CD4-positive, alpha-beta T cell treated with Interleukin-21 for 1 hour (primary cell): ENCODE data around the gene PACRG.
"Not testable (repeated sequence)": the region's sequence is repeated elsewhere in the genome, so short reads cannot be mapped to it uniquely, and the experiment has no call there.

Source experiments
- DNase-seq: peaks from one replicate; pipeline ENCODE4 v3.0.0-alpha.2; 2020

The PACRG gene

DNA sequence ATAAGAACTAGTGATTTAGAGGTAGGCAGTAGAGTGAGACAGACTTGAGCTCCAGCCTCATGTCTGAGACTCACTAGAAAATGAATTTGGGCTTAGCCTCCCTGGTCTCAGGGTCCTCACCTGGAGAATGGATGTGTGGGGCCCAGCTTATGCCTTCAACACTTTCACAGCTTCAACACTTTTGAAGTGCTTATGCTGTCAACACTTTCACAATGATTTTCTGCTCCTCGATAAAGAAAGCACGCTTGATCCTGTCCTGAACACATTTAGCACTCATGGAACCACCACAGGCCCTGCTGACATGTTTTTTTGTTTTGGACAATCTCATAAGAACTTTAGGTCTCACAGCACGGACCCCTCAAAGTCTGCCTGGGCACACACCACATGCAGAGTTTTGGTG, 229.3 kb downstream of the PACRG start:
- DNase-seq, result no peak

GRCh38 chr6:162960679-162961457, 233.1 kb downstream of the PACRG start:
- no peak for DNase-seq

GRCh38 chr6:162962093-162962492, 234.3 kb downstream of the PACRG start:
- no peak for DNase-seq

- DNase-seq, result no peak
These were observed 236.1 kb downstream of the PACRG start for GRCh38 chr6:162963861-162964260.

- no peak for DNase-seq
These were observed 236.8 kb downstream of the PACRG start for GRCh38 chr6:162964488-162965140.

DNA sequence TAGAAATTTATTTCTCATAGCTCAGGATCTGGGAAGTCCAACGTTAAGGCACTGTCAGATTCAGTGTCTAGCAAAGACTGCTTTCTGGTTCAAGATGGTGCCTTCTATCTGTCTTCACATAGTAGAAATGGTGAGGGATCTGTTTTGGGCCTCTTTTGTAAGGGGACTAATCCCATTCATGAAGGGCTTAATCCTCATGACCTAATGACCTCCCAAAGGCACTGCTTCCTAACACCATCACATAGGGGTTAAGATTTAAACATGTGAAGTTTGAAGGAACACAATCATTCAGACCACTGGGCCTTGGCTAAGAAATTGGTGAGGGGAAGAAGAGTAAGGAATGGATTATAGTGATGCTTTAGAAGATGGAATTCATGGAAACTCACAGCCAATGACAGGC, 237.6 kb downstream of the PACRG start:
- DNase-seq, result no peak

DNA sequence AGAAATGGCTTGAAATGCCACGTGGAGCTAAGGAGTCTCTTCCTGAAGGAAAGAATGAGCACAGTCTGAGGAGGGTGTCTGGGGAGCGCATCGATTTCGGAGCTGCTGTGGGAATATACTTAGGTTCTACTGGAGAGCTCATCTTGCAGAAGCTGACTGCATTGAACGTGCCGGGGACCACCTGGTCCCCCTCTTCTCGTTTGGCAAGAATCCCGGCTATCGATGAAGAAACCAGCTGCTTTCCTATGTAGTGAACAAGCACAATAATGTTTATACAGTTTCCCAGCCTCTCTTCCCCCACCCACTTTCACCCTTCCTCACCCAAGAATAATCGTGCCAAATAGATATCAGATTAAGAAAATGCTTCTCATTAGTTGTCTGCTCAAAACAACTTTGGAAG, 242.5 kb downstream of the PACRG start:
- no peak for DNase-seq

- DNase-seq, result no peak
These were observed 243.6 kb downstream of the PACRG start for GRCh38 chr6:162971356-162971755.

GRCh38 chr6:162973151-162973872, 245.5 kb downstream of the PACRG start:
- no peak for DNase-seq

- no peak for DNase-seq
These were observed 246.2 kb downstream of the PACRG start for GRCh38 chr6:162973980-162974379.

DNA sequence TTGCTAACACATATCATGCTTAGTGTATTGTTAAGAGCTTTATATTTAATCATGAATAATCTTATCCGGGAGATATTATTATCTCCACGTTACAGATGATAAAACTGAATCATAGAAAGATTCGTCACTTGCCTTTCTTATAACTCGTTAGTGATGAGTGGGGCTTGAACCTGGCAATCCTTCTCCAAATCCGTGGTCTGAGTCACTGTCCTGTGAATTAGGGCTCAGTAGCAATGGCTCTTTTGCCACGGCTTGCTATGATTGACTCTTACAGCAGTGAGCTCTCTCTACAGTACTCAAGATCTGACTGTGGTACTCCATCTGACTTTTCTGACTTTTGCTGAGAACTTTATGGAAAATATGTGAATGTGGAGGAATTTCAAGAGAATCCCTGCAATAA, 246.9 kb downstream of the PACRG start:
- DNase-seq, result no peak

GRCh38 chr6:162976141-162976540, 248.4 kb downstream of the PACRG start:
- DNase-seq, result no peak

- not testable (repeated sequence) for DNase-seq
These were observed 255.5 kb downstream of the PACRG start for GRCh38 chr6:162983234-162983633.

DNA sequence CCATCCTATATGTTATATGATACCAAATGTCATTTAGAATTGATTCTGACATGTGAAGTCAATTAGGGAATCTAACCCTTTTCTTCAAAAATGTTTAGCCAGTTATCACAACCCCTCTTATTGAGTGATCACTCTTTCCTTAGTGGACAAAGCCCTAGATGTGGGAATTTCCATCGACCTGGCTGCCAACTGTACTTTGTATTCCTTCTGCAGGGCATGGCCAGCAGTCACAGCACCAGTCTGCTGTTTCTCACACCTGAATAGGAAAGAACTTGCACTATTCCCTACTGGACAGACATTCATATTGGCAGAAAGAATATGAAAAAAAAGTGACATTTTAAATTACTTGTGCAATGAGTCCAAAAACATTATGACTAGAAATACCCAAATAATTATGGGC, 271.0 kb downstream of the PACRG start:
- no peak for DNase-seq

- DNase-seq, result no peak
These were observed 272.0 kb downstream of the PACRG start for GRCh38 chr6:162999575-163000285.

DNA sequence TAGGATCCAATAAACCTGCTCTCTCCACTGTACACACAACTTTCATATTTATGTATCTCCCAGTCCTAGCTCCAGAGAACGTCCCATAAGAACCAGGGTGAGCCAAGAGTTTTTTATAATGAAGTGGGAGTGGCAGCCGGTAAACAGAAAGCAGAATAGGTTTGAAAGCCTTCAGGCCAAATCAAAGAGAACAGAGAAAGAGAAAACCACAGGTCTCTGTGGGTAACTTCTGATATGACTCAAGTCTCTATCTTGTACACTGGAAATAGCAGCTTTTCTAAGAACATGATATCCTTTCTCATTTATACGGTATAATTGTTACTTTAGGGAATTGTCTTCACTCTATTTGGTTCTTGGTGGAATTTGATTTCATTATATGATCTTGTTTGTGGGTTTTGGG, 273.6 kb downstream of the PACRG start:
- DNase-seq, result no peak

GRCh38 chr6:163008186-163008585, 280.4 kb downstream of the PACRG start:
- DNase-seq, result no peak

DNA sequence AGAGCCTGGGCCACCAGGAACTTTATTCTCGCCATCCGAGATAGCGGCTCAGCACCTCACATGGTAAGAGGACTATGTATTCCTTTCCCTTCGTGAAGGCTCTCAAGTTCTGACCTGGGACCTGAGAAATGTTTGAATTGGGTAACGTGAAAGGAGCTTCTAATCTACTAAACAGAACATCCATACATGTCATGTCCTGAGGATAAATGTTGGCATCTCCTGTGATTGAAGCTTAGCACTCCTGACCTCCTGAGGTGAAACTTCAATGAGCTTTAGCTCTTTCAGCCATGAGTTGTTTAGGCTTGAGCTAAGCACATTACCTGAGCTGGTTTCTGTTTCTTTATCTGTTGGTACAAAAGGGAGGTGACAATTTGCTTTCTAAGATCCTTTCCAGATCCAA, 280.9 kb downstream of the PACRG start:
- DNase-seq, result no peak

- no peak for DNase-seq
These were observed 282.4 kb downstream of the PACRG start for GRCh38 chr6:163010145-163010544.

DNA sequence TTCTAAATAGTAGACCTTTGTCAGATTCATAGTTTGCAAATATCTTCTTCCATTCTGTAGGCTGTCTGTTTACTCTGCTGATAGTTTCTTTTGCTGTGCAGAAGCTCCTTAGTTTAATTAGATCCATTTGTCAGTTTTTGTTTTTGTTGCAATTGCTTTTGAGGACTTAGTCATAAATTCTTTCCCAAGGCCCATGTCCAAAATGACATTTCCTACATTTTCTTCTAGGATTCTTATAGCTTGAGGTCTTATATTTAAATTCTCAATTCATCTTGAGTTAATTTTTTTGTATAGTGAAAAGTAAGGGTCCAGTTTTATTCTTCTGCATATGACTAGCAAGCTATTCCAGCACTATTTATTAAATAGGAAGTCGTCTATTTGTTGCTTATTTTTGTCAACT, 287.0 kb downstream of the PACRG start:
- DNase-seq, result no peak

GRCh38 chr6:163017801-163018200, 290.0 kb downstream of the PACRG start:
- no peak for DNase-seq

- no peak for DNase-seq
These were observed 292.2 kb downstream of the PACRG start for GRCh38 chr6:163019926-163020325.

DNA sequence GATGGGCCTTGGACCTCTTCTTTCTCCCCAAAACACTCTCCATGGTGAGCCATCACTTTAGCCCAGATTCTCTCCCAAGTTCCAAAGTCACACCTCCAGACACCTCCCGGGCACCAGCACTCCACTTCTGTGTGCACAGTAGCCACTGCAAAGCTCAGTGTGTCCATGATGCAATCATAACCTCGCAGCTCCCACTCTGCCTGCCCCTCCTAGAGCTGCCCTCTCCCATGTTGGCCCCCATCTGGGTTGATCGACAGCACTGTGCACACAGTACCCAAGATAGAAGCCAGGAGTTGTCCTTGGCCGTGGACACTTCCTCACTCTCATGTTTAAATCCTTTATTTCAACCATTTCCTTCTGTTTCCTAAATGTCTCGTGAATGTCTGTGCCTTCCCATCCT, 293.3 kb downstream of the PACRG start:
- DNase-seq, result no peak
